GM20431 (cell line): ENCODE results near the gene KLHL11.
"Not testable (repeated sequence)": the region's sequence is repeated elsewhere in the genome, so short reads cannot be mapped to it uniquely, and the experiment has no call there.

Source experiments
- in situ Hi-C: fragments of 300-500 bp; cut with MseI, MboI; formaldehyde crosslinking; loops from one replicate; pipeline ENCODE4 v1.15.0; 2020; ENCODE audit warnings: low sequenced_read_pairs; ENCODE audit not compliant: unreplicated experiment

The KLHL11 gene

DNA sequence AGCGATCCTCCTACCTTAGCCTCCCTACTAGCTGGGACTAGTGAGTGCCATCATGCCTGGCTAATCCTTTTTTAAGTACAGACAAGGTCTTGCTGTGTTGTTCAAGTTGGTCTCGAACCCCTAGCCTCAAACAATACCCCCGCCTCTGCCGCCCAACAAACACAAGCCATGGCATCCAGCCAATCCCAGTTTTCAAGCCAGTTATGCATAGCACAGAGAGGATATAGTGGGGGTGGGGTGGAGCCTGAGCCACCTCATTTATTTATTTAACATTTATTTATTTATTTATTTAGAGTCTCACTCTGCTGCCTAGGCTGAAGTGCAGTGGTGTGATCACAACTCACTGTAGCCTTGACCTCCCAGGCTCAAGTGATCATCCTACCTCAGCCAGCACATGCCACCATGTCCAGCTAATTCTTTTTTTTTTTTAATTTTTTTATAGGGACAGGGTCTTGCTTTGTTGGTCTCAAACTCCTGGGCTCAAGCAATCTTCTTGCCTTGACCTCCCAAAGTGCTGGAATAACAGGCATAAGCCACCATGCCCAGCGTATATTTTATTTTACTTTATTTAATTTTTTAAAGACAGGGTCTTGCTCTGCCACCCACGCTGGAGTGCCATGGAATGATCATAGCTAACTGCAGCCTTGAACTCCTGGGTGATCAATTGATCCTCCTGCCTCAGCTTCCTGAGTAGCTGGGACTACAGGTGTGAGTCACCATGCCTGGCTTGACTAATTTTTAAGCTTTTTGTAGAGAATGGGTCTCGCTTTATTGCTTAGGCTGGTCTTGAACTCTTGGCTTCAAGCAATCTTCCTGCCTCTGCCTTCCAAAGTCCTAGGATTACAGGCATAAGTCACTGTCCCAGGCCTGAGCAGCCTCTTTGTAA lies 26.2 kb upstream of the KLHL11 start:
- in situ Hi-C loops, result no loop called here

DNA sequence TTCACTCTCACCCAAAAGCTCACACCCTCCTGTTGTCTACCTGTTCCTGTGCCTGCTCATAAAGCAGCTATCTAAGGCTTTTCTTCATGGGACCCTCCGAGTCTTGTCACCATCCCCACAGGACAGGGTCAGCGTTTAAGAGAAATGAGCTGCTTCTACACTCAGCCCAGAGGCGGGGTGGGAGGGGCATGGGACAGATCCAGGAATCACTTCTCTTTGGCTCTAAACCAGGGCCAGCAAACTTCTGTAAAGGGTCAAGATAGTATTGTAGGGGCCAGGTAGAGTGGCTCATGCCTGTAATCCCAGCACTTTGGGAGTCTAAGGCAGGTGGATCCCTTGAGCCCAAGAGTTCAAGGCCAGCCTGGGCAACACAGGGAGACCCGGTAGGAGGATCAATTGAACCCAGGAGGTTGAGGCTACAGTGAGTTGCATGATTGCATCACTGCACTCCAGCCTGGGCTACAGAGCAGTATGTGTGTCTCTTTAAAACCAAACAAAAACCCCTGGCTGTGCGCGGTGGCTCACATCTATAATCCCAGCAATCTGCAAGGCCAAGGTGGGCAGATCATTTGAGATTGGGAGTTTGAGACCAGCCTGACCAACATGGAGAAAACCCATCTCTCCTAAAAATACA lies 23.2 kb upstream of the KLHL11 start:
- in situ Hi-C loops, result no loop called here

DNA sequence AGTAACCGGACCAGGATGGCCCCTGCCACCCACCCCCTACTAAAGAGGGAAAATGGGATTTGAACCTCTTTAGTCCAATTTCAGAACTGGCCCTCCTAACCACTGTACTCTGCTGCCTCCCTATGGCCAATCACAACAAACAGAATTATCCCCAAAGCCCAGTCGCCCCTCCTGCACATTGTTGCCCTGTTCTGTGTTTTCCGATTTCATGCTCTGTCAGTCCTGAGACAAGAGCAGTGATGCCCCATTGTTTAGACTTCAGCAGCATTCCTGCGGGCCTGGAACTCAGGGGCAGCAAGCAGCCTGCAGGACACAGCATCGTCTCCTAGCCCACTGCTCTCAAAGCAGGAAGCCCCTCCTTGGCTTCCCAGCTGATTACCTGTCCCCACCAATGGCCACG lies 20.5 kb upstream of the KLHL11 start:
- in situ Hi-C loops, result no loop called here

DNA sequence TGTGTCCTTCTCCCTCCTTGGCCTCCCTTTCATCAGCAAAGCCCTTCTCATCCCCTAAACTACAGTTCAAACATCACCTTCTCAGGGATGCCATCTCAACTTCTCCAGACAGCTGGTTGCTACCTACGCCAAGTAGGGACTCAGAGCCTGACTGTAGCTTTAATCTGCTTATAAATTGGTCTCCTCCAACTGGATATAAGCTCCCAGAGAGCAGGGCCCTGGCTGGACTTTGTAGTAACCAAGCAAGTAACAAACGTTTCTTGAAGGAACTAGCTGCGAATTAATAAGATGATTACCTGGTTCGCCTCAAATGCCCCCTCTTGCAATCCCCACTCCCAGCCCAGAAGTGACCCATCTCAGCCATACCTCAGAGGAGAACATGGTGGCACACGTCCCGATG lies 17.5 kb upstream of the KLHL11 start:
- in situ Hi-C loops, result no loop called here

DNA sequence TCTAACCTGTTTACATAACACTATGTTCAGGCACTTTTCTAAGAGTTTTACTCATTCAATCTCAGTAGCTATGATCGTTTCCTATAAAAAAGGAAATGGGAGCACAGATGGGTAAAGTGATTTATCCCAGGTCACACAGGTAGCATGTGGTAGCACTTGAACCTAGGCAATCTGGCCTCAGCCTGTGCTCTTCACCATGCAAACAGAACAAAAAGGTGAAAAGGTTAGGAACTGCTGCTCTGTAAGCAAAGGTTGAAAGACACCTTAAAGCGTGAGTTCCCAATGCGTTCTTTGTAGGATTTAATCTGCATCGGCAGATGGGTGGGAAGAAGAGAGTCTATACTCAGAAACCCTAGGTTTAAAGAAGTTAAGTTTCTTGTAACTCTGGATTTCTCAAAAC lies 14.9 kb upstream of the KLHL11 start:
- in situ Hi-C loops, result no loop called here

DNA sequence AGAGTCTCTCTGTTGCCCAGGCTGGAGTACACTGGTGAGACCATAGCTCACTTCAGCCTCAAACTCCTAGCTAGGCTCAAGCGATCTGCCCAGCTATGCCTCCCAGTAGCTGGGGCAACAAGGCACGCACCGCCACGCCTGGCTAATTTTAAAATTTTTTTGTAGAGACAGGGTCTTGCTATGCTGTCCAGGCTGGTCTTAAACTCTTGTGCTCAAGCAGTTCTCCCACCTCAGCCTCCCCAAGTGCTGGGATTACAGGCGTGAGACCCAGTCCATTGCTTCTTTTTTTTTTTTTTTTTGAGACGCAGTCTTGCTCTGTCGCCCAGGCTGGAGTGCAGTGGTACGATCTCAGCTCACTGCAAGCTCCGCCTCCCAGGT lies 9.1 kb upstream of the KLHL11 start:
- in situ Hi-C loops, result not testable (repeated sequence)

DNA sequence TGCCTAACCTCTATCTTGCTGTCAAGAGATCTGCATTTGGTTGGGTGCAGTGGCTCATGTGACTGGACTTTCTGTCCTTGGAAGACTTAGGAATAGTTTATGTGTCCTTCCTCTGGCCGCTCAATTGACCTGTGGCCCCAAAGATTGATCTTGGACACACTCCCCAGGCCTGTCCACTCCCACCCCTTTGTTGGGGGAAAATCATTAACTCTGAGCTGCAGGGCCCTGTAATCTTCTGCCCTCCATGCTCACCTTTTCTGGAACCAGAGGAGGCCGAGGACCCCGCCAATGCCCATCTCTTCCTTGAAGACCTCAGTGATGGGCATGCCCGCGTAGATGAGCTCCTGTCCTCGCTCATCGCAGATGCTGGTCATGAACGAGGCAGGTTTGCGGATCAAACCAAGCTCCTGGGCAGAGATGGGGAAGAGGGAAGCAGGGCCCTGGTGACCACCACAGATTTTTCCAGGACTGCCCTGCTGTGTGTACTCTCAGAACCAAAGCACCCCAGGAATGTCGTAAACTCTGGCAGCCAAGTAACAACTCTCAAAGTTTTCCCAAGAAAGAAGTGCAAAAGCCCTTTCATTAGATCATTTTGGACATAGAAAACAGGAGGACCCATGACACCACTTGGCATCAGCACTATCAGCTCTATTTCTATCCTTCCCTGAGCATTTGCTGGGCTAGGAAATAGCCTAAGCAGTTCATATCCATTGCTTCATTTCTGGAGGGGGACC lies 8.5 kb upstream of the KLHL11 start:
- in situ Hi-C loops, result no loop called here

DNA sequence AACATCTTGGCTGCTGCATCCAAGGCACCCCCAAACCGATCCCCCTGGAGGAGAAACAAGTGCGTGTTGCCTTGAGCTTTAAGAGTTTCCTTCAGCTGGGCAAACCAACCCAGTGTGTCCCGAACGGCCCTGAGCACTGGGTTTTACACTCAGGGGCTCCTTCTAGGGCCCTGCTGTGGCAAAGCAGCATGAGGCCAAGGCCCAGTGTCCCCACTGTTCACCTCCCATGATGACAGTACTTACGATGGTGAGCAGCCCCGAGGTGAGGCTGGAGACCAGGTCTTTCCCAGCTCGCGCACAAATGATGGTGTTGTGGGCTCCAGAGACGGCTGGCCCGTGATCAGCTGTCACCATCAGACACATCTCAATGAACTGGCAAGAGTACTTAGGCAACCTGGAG lies 6.6 kb upstream of the KLHL11 start:
- in situ Hi-C loops, result no loop called here

DNA sequence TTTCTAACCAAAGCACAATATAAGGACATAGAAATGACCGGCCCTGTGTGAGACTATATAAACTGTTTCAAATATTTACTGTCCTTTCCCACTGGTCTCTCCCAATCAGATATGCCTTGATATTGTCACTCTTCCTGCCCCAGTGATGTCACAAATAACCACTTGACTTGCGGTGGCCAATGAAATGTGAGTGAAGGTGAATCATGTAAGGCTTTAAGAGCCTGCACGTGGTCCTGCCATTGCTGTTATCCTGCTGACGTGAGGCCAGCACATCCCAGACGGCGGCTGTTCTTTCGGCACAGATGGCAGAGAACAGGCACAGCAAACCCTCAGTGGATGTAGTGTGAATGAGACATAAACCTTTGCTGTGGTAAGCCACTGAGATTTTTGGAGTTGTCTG lies 5.4 kb upstream of the KLHL11 start:
- in situ Hi-C loops, result no loop called here

DNA sequence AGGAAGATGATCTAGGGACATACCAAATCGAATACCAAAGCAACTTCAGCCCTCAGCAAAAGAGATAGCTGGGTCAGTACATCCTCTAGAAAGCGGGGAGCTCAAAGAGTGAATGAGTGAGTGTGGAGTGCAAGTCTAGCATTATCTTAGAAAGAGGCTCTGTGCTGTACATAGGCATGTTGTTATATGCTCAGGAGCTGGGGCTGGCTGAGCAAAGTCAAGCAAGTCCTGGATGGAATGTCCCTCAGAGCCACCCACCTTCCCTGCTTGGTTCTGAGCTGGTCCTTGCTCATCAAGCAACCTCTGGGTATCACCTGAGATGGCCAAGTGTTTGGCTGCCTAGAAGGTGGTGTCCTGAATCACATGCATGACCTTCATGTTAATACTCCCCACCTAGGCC lies 4.9 kb upstream of the KLHL11 start:
- in situ Hi-C loops, result no loop called here

DNA sequence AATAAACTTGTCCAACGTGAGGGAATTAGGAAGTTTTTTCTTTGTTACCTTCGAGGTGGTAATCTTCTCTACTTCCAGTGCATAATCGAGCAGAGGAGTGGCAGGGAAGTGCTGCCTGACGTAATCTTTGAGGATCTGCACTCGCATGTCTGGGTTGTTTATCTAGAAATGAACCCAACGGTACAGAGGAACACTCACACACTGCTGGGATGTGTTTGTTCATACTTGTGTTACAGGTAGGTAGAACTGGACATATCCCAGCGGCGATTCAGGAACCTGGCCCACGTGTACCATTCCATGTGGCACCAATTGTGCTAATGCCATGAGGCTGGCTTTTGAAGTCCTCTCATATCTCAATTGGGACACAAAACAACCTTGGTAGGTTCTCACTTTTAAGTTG lies 4.2 kb upstream of the KLHL11 start:
- in situ Hi-C loops, result no loop called here

DNA sequence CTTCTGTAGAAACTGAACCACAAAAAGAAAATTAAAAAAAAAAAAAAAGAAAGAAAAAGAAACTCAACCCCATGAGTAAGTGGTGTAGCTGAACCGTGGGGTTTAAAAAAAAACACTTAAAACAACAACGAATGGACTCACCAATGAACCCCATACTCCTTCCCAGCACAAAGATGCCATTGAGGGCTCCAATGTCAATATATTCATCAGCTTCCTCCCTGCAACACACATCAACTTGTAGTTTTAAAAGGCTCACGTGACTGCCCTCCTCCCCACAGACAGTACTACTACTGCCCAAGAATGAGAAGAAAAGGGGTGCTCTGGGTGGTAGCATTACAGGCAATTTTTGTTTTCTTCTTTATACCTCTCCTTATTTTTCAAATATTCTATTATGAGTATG lies 3.3 kb upstream of the KLHL11 start:
- in situ Hi-C loops, result no loop called here

DNA sequence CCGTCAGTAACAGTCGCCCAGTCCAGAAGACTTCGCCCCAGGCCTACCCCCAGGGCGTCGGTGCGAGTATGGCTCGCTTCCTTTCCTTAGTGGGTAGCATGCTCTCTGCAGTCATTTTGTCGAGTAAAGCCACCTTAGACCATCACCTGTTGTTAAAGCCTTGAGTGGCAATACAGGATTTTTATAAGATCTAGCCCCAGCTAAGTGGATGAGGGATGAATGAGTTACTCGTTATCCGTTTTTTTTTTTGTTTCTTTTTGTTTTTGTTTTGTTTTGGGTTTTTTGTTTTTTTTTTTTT lies 322 bp upstream of the KLHL11 start:
- in situ Hi-C loops, result no loop called here

DNA sequence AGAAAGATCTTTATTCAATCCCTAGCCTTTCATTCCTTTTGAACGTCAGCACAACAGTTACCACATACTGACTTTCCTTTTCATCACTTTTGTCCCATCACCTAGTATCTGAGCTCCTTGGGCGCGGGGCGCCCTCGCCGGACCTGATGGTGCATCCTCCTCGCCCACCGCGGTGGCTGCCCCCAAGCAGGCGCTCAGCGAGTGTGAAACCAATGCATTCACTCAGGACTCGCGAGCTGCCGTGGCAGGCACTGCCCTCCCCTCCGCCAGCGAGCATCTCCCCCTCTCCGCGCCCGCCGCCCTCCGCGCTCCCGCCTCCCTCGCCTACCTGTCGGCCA lies 756 bp downstream of the KLHL11 start:
- in situ Hi-C loops, result no loop called here

DNA sequence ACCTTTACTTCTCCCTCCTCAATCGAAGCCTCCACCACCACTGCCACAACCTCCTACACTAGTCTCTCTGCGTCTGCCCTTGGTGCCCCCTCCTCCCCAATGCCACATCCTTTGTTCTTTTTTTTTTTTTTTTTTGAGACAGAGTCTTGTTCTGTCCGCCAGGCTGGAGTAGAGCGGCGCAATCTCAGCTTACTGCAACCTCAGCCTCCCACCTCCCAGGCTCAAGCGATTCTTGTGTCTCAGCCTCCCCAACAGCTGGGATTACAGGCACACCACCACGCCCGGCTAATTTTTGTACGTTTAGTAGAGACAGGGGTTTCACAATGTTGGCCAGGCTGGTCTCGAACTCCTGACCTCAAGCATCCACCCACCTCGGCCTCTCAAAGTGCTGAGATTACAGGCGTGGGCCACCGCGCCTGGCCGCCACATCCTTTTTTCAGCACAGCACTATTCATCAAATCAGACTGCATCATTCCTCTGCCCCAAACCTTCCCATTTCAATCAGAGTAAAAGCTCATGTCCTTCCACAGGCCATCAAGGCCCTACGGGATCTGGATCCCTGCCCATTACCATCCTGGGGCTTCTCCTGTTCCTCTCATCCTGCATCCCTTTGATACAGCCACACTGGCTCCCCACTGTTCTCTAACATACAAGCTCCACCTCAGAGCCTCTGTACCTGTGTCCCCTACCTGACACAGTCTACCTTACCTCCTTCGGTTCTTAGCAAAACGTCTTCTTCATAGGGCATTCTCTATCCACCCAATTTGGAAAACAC lies 2.0 kb downstream of the KLHL11 start:
- in situ Hi-C loops, result no loop called here

DNA sequence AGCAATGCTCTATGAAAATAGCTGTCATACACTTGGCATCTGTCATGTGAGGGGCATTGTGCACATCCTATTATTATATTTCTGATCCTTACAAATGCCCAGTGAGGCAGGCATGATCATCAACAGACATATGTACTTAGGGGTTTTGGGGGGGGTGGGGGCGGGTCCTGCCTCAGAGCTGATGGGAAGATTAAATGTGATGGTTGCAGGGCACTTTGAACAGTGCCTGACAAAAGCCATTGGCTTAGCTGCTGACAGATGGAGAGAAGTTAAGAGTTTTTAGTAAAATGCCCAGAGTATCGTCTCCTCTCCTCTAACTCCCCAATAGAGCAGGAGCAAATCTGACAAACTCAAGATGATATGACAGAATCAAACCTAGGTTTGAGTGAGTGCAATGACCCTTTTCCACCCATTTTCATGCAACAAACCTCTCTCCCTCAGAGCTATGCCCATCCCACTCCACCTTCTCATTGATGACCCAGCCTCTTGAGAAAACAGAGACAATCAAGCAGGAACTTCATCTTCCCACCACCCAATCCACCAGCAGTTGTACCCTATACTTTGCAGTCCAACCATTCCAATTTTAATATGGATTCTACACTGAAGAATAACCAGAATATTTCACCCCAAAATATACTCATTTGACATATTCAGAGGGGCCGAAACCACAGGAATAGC lies 4.8 kb downstream of the KLHL11 start:
- in situ Hi-C loops, result no loop called here

DNA sequence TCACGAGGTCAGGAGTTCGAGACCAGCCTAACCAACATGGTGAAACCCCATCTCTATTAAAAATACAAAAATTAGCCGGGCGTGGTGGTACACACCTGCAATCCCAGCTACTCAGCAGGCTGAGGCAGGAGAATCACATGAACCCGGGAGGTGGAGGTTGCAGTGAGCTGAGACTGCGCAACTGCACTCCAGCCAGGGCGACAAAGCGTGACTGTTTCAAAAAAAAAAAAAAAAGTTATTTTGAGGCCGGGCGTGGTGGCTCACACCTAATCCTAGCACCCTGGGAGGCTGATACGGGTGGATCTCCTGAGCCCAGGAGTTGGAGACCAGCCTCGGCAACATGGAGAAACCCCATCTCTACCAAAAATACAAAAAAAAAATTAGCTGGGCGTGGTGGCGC lies 13.8 kb downstream of the KLHL11 start:
- in situ Hi-C loops, result not testable (repeated sequence)

DNA sequence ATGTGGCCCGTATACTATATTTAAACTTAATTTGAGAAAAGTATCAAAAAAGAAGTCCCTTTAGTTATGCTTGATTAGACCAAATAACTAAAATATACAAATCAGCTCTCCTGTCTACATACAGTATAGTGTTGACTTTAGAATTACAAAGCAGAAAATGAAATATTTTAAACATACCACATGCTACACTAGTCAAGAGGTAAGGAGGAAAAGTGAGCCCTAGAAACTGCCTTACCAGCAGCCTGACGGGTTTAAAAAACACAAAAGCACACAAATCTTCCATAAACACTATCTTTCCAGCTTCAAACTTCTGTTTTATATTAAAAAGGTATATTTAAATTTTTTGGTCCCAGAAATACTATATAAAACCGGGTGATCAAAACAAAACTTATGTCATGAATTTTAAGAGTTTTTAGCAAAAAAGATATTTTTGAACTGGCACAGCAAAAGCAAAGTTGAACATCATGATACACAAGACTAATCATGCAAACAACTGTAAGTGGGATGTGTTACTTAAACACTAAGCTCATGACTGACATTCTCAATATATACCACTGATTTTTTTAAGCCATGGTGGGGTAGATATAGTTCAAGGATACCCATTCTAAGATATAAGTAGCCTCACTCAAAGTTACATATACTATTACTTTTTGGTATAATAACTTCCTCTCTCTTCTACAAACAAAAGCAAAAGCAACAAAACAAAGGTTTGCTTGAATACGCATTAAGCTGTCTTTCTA lies 15.8 kb downstream of the KLHL11 start:
- in situ Hi-C loops, result no loop called here

DNA sequence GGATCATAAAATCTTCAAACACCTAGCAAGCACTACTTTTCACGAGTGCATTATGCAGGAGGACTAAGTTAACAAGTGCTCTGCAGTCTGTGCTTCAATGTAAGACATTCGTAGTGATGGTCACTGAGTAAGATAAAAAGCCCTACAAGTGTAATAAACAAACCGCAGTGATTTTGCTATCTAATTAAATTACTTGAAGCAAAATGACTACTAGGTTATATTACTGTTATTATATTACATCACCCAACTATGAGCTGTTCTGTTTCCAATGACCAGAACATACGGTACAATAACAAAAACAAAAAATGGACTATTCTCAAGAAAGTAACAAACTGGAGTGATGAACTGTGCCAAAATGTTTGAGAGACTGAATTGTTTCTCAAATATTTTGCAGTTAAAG lies 16.4 kb downstream of the KLHL11 start:
- in situ Hi-C loops, result no loop called here

DNA sequence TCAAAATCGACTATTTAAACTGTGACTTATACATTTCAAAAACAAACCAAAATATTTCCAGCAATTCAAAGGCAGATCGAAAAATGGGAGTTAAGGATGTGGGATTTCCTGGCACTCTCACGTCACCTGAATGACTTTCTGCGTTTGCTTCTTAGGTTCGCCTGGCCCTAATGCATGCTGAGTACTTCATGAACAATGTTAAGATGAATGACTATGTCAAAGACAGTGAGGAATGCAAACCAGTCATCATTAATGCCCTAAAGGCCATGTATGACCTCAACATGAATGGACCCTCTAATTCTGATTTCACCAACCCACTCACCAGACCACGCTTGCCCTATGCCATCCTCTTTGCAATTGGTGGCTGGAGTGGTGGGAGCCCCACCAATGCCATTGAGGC lies 20.3 kb downstream of the KLHL11 start:
- in situ Hi-C loops, result no loop called here
